Psoas muscle (tissue), 8 donors: ENCODE measurements around the gene STRADA. TPM values are rescaled to one million over a fixed set of nuclear protein-coding genes. Genes with fewer than 3 reads are reported as not detected.

Experiments used
- ATAC-seq, 4 donors: fragments of 200-7000 bp; cut with Tn5 transposase; one replicate each; pipeline ENCODE4 v1.9.1; 2020; ENCODE audit warnings: moderate library complexity in 3 of 4, mild to moderate bottlenecking in 2 of 4
- DNase-seq, 2 donors: peaks; one replicate each; pipeline ENCODE4 v3.0.0-alpha.2; 2020
- H3K27ac ChIP-seq: fragments of 200-600 bp; one replicate; pipeline ENCODE4 v1.8.0; 2022
- H3K27me3 ChIP-seq, 3 donors: fragments of 200-600 bp in 1 of 3; one replicate each; pipeline versions ENCODE4 v1.6.1 to v1.8.0; 2013 to 2022; ENCODE audit warnings: low read length in 2 of 3, mild to moderate bottlenecking in 2 of 3, moderate library complexity in 1 of 3; ENCODE audit not compliant: insufficient read depth in 3 of 3
- H3K36me3 ChIP-seq, 2 donors: fragments of 200-600 bp in 1 of 2; one replicate each; pipeline versions ENCODE4 v1.6.1 to v1.8.0; 2013 to 2022; ENCODE audit warnings: low read depth in 1 of 2, mild to moderate bottlenecking in 1 of 2, moderate library complexity in 1 of 2; ENCODE audit not compliant: insufficient read depth in 1 of 2
- H3K4me1 ChIP-seq: fragments of 200-600 bp; one replicate; pipeline ENCODE4 v1.8.0; 2022
- H3K4me3 ChIP-seq: fragments of 200-600 bp; one replicate; pipeline ENCODE4 v1.8.0; 2022; ENCODE audit warnings: mild to moderate bottlenecking
- H3K9me3 ChIP-seq: fragments of 200-600 bp; one replicate; pipeline ENCODE4 v1.8.0; 2022
- CTCF ChIP-seq: fragments of 200-600 bp; IDR thresholded peaks from one replicate; pipeline ENCODE4 v1.8.0; 2022; ENCODE audit warnings: antibody characterized with exemption
- WGBS, 3 donors: extraction: QIAGEN DNeasy Blood & Tissue Kit; methylation state at CpG; one replicate each; pipeline versions ENCODE4 v1.1.6 to v1.1.7; 2013; 5-methylcytosine and 5-hydroxymethylcytosine counted together
- intact Hi-C, 2 donors: fragments of 100-400 bp; cut with DNase I; formaldehyde crosslinking; loops; one replicate each; pipeline versions ENCODE4 v1.11.0 to v1.14.2; 2022
- polyA plus RNA-seq, 3 donors: library from polyadenylated mRNA; stranded (reverse); fragments of 200-250 nt; gene quantifications; one replicate each; pipeline ENCODE4 v1.2.3, GENCODE V29; 2013
- total RNA-seq, 4 donors: library from RNA; stranded (reverse); fragmentation: NEBNext Ultra II Directional in 2 of 4; extraction: Animal tissue kit (Norgen Biotek cat#: 25700) in 2 of 4; gene quantifications; one replicate each; pipeline versions ENCODE4 v1.2.1 to v1.2.4, GENCODE V29; 2021 to 2023
- donor health status: healthy with polysubstance abuse.
- donor health status: DM: no; HTN: no; CAD: no; lungs with moderate emphysema.
- donor health status: Bipolar disorder and iron deficiency.
- donor health status: healthy.
- donor health status: DM: yes; HTN: yes; CAD: no.
- donor health status: DM: no; HTN: no; CAD: no.
- donor health status: DM: no; HTN: no; CAD: no.
- donor health status: DM: yes; HTN: yes; CAD: no.

STRADA gene
- total and polyA plus RNA-seq, 7 donors = 6.7 to 14.9 (median 9.5) TPM

- Histone ChIP-seq H3K9me3 (no peaks in the 10 kb centered on the region), H3K4me3 (no peak overlapping the region), H3K36me3 (peaks cover 16 to 100% of the 10 kb centered on the region in 2 donors), H3K4me1 (no peaks in the 10 kb centered on the region), H3K27me3 (no peaks in the 10 kb centered on the region), H3K27ac (no peak overlapping the region)
- no peak for DNase-seq
- intact Hi-C loops = loop anchor here in 1 of 2 donors (10.0 kb wide), 1 partner anchor 62 kb away; no protein-coding TSS in a partner anchor
- TF ChIP-seq CTCF = no peak
- 89 to 97% (median 89%) methylated on average over 1 of the region's 1 CpG for WGBS, 3 donors
- ATAC-seq = no peak
Observed at GRCh38 chr17:63752707-63753106, 11.1 kb upstream of the STRADA start.

- Histone ChIP-seq H3K27ac (no peak overlapping the region), H3K4me3 (no peak overlapping the region), H3K9me3 (no peaks in the 10 kb centered on the region), H3K4me1 (no peaks in the 10 kb centered on the region), H3K36me3 (peaks cover 13 to 100% of the 10 kb centered on the region in 2 donors), H3K27me3 (no peaks in the 10 kb centered on the region)
- 81 to 89% (median 84%) methylated on average over 8 of the region's 8 CpGs for WGBS, 3 donors
- ATAC-seq = no peak
- intact Hi-C loops = loop anchor here in 1 of 2 donors (10.0 kb wide), 1 partner anchor 63 kb away; no protein-coding TSS in a partner anchor
- no peak for TF ChIP-seq CTCF
- DNase-seq = no peak
Observed at GRCh38 chr17:63751806-63752205, 10.2 kb upstream of the STRADA start.

GRCh38 chr17:63741143-63741407, 524 bp downstream of the STRADA start:
- H3K4me1 ChIP-seq = peaks cover 7% of the 10 kb centered on the region
- peak overlapping the region; percentile 88 for H3K27ac ChIP-seq
- H3K4me3 ChIP-seq = peak overlapping the region; percentile 99
- no peaks in the 10 kb centered on the region for H3K27me3 ChIP-seq
- DNase-seq = no peak
- H3K9me3 ChIP-seq = no peaks in the 10 kb centered on the region
- 0% methylated on average over 14 of the region's 14 CpGs for WGBS, 3 donors
- ATAC-seq = peak in 2 of 4 donors; percentile 54 to 59
- intact Hi-C loops = loop anchor here in 1 of 2 donors (5.0 kb wide), 1 partner anchor 119 kb away; the partner anchor contains the start of gene MAP3K3
- no peak for TF ChIP-seq CTCF
- peaks cover 0 to 22% of the 10 kb centered on the region in 2 donors for H3K36me3 ChIP-seq

GRCh38 chr17:63740464-63741142, 996 bp downstream of the STRADA start:
- intact Hi-C loops = loop anchor here in 1 of 2 donors (5.0 kb wide), 1 partner anchor 118 kb away; the partner anchor contains the start of gene MAP3K3

More at GRCh38 chr17:63740464-63741142, 996 bp downstream of the STRADA start:
- Histone ChIP-seq H3K27me3 (no peaks in the 10 kb centered on the region), H3K4me3 (peak overlapping the region; percentile 99), H3K36me3 (peaks cover 0 to 17% of the 10 kb centered on the region in 2 donors), H3K9me3 (no peaks in the 10 kb centered on the region), H3K4me1 (peaks cover 7% of the 10 kb centered on the region), H3K27ac (peak overlapping the region; percentile 88)
- no peak for TF ChIP-seq CTCF
- ATAC-seq = no peak
- 43 to 44% (median 44%) methylated on average over 12 of the region's 12 CpGs for WGBS, 3 donors
- no peak for DNase-seq
